ENCODE measurements around the gene SLC9B2.

- TF ChIP-seq POLR2AphosphoS5 (IDR thresholded peaks at IDR 0.05; ENCODE audit: insufficient read depth in 1 of 2, low read depth in 1 of 2) (no peak), CTCF (IDR thresholded peaks at IDR 0.05) (no peak), POLR2A (IDR thresholded peaks at IDR 0.05) (no peak)
Observed at GRCh38 chr4:103098341-103098740, 21.8 kb upstream of the SLC9B2 start.

All from vagina (tissue), 2 donors.